SK-N-MC (cell line): ENCODE measurements around the gene LCE7A.

Experiments
- EZH2 ChIP-seq: fragments of 200-600 bp; sonication (generic); IDR thresholded peaks from one replicate; pipeline ENCODE4 v1.6.1; 2017; ENCODE audit warnings: antibody characterized with exemption
- POLR2AphosphoS5 ChIP-seq: IDR thresholded peaks from 2 replicates; pipeline ENCODE4 v1.6.1; 2012; ENCODE audit warnings: mild to moderate bottlenecking, low read depth, low read length, borderline replicate concordance

DNA sequence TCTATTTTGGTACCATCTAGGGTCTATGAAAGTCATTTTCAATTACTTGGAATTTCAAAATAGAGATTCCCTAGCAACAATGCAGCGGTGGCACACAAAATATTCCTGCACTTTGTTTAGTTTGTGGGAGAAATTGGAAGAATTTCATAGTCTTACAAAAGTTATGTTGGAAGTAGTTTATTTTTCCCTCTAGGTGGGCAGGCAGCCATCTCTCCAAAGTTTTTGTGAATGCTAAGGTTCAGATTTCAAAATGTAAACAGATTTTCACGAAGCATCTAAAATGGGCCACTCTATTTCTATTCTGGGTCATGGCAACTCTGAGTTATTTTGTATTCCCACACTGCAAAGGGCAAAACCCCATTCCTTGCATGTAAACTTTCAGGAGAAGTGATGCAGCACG is 26.3 kb downstream of the LCE7A start:
- TF ChIP-seq EZH2 (no peak), POLR2AphosphoS5 (no peak)
